GM21529 (cell line): Measurements from ENCODE around the gene ABCA5.
"Not testable (repeated sequence)": the region's sequence is repeated elsewhere in the genome, so short reads cannot be mapped to it uniquely, and the experiment has no call there.

Source experiments
- ATAC-seq: cut with Tn5 transposase; IDR thresholded peaks from one replicate; pipeline ENCODE4 v1.9.1; 2021; ENCODE audit not compliant: unreplicated experiment

Gene ABCA5

GRCh38 chr17:69222707-69223258 is 104.2 kb downstream of the ABCA5 start:
- ATAC-seq = no peak

- no peak for ATAC-seq
Measured at GRCh38 chr17:69220098-69220497, 106.8 kb downstream of the ABCA5 start.

GRCh38 chr17:69218986-69219385 is 107.9 kb downstream of the ABCA5 start:
- no peak for ATAC-seq

GRCh38 chr17:69213059-69213813 is 113.7 kb downstream of the ABCA5 start:
- no peak for ATAC-seq

- no peak for ATAC-seq
Measured at GRCh38 chr17:69208640-69209039, 118.3 kb downstream of the ABCA5 start.

GRCh38 chr17:69207151-69207550 is 119.8 kb downstream of the ABCA5 start:
- no peak for ATAC-seq

GRCh38 chr17:69198238-69198637 is 128.7 kb downstream of the ABCA5 start:
- no peak for ATAC-seq

- ATAC-seq = not testable (repeated sequence)
Measured at GRCh38 chr17:69196105-69196653, 130.8 kb downstream of the ABCA5 start.
